Measurements from ENCODE around the gene ADAM12. TPM values are rescaled to one million over a fixed set of nuclear protein-coding genes. Genes with fewer than 3 reads are reported as not detected.

The ADAM12 gene
- total RNA-seq, 1 experiment from 2014 or later = not detected

DNA sequence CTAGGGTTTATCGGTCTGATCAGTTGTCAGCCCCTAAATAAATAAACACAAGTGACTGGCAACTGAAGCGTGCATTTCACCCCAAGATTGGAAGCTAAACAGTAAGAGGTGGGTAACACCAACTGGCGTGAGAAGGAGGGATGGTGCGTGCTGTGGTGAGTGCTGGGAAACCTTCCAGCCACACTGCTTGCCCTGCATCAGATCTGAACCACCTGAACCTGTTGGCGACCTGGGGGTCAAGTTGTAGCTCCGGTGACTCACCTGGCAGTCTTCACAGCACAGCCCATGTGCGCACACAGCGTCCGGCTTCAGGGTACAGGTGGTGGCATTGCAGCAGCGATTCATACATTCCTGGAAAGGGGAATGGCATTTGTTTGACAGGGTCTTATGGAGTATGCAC is 321.8 kb downstream of the ADAM12 start:
- no peak for DNase-seq
- Histone ChIP-seq H3K4me1 (ENCODE audit: low read length) (no peaks in the 10 kb centered on the region), H3K9ac (ENCODE audit: low read length) (no peak overlapping the region), H3K79me2 (ENCODE audit: low read length) (no peaks in the 10 kb centered on the region), H3K36me3 (ENCODE audit: insufficient read depth, low read length) (no peaks in the 10 kb centered on the region), H4K20me1 (ENCODE audit: insufficient read depth, low read depth, low read length) (no peaks in the 10 kb centered on the region), H2AFZ (ENCODE audit: low read length) (no peak overlapping the region), H3K4me2 (ENCODE audit: low read depth, low read length, poor library complexity, severe bottlenecking) (no peak overlapping the region), H3K9me2 (replicated peaks; ENCODE audit: insufficient read depth, low read length) (no peaks in the 10 kb centered on the region), H3K27ac (ENCODE audit: low read length) (no peak overlapping the region), H3K4me3 (ENCODE audit: low read length) (no peak overlapping the region), H3K9me3 (ENCODE audit: low read length) (no peaks in the 10 kb centered on the region), H3K27me3 (ENCODE audit: low read length) (no peaks in the 10 kb centered on the region)

DNA sequence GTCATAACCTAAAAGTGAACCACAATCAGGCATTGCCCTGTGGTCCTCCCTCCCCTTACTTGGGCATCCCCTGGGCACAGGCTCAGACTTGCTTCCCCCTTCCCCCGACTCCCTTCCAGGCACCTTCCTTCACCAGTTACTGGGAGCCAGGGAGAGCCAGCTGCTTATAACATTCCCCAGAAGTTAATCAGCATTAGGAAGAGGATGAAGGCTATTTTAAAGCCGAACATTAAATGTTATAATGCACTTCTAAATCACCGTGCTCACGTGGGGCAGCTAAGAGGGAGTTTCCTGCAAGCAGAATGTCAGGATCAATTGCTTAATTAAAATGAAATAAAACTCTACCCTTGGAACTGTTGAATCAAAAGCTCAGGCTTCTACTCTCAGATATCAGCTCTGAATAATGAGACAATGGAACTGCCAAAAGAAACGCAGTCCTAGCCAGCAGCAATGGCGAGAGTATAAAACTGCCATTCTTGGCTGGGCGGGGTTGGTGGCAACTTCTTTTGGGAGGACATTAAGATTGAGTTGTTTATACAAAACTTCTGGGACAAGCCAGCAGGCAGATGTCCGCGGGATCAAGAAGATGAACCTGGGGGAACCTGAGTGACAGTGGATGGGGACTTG is 322.4 kb downstream of the ADAM12 start:
- H4K20me1 ChIP-seq (ENCODE audit: insufficient read depth, low read depth, low read length) = no peaks in the 10 kb centered on the region
- H3K9me2 ChIP-seq (replicated peaks; ENCODE audit: insufficient read depth, low read length) = no peaks in the 10 kb centered on the region
- no peak overlapping the region for H3K4me2 ChIP-seq (ENCODE audit: low read depth, low read length, poor library complexity, severe bottlenecking)
- no peaks in the 10 kb centered on the region for H3K27me3 ChIP-seq (ENCODE audit: low read length)
- H3K9ac ChIP-seq (ENCODE audit: low read length) = no peak overlapping the region
- no peak for DNase-seq
- H3K36me3 ChIP-seq (ENCODE audit: insufficient read depth, low read length) = no peaks in the 10 kb centered on the region
- no peak overlapping the region for H3K4me3 ChIP-seq (ENCODE audit: low read length)
- no peaks in the 10 kb centered on the region for H3K4me1 ChIP-seq (ENCODE audit: low read length)
- no peaks in the 10 kb centered on the region for H3K79me2 ChIP-seq (ENCODE audit: low read length)
- no peak overlapping the region for H3K27ac ChIP-seq (ENCODE audit: low read length)
- no peaks in the 10 kb centered on the region for H3K9me3 ChIP-seq (ENCODE audit: low read length)
- no peak overlapping the region for H2AFZ ChIP-seq (ENCODE audit: low read length)

DNA sequence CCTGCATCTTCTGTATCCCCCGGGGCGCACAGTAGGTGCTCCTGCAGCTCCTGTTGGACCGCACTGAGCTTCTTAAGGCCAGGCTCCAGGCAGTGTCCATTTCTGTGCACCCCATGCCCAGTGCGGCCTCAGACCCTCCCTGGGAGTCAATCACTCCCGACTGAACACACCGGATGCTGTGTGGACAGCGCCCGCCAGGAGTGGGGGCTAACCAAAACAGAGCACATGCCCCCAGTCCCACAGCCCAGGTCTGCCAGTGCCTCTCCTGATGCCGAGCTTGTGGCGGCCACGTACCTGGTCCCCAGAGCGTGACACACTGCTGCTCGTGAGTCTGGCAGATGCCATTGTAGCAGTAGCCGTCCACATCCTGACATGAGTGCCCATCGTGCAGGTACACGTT is 323.8 kb downstream of the ADAM12 start:
- Histone ChIP-seq H3K9ac (ENCODE audit: low read length) (no peak overlapping the region), H3K27ac (ENCODE audit: low read length) (no peak overlapping the region), H3K79me2 (ENCODE audit: low read length) (no peaks in the 10 kb centered on the region), H3K9me2 (replicated peaks; ENCODE audit: insufficient read depth, low read length) (no peaks in the 10 kb centered on the region), H3K9me3 (ENCODE audit: low read length) (no peaks in the 10 kb centered on the region), H3K4me3 (ENCODE audit: low read length) (no peak overlapping the region), H4K20me1 (ENCODE audit: insufficient read depth, low read depth, low read length) (no peaks in the 10 kb centered on the region), H2AFZ (ENCODE audit: low read length) (no peak overlapping the region), H3K27me3 (ENCODE audit: low read length) (no peaks in the 10 kb centered on the region), H3K36me3 (ENCODE audit: insufficient read depth, low read length) (no peaks in the 10 kb centered on the region), H3K4me2 (ENCODE audit: low read depth, low read length, poor library complexity, severe bottlenecking) (no peak overlapping the region), H3K4me1 (ENCODE audit: low read length) (no peaks in the 10 kb centered on the region)
- DNase-seq = no peak

DNA sequence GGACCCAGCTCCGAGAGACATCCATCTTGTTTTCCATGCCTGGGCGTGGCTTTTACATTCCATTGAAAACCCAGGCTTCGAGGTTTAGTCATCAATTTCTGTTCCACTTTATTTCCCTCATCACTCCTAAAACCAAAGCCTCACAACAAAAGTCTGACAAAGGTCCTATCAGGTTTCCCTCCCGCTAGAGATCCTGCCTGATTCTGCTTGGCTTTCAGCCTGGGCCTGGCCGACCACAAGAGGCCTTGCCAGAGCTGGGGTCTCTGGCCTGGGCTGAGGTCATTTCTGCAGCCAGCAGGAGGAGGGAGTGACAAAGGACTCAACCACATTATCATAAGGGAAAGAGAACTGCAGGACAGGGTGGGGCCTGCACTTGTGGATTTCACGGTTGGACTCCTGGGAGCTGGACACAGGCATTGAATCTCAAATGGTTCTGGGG is 324.9 kb downstream of the ADAM12 start:
- Histone ChIP-seq H3K4me2 (ENCODE audit: low read depth, low read length, poor library complexity, severe bottlenecking) (no peak overlapping the region), H3K27me3 (ENCODE audit: low read length) (no peaks in the 10 kb centered on the region), H2AFZ (ENCODE audit: low read length) (no peak overlapping the region), H3K36me3 (ENCODE audit: insufficient read depth, low read length) (no peaks in the 10 kb centered on the region), H3K4me3 (ENCODE audit: low read length) (no peak overlapping the region), H3K27ac (ENCODE audit: low read length) (no peak overlapping the region), H4K20me1 (ENCODE audit: insufficient read depth, low read depth, low read length) (no peaks in the 10 kb centered on the region), H3K79me2 (ENCODE audit: low read length) (no peaks in the 10 kb centered on the region), H3K4me1 (ENCODE audit: low read length) (peaks cover 11% of the 10 kb centered on the region), H3K9ac (ENCODE audit: low read length) (no peak overlapping the region), H3K9me2 (replicated peaks; ENCODE audit: insufficient read depth, low read length) (no peaks in the 10 kb centered on the region), H3K9me3 (ENCODE audit: low read length) (no peaks in the 10 kb centered on the region)
- DNase-seq = no peak

DNA sequence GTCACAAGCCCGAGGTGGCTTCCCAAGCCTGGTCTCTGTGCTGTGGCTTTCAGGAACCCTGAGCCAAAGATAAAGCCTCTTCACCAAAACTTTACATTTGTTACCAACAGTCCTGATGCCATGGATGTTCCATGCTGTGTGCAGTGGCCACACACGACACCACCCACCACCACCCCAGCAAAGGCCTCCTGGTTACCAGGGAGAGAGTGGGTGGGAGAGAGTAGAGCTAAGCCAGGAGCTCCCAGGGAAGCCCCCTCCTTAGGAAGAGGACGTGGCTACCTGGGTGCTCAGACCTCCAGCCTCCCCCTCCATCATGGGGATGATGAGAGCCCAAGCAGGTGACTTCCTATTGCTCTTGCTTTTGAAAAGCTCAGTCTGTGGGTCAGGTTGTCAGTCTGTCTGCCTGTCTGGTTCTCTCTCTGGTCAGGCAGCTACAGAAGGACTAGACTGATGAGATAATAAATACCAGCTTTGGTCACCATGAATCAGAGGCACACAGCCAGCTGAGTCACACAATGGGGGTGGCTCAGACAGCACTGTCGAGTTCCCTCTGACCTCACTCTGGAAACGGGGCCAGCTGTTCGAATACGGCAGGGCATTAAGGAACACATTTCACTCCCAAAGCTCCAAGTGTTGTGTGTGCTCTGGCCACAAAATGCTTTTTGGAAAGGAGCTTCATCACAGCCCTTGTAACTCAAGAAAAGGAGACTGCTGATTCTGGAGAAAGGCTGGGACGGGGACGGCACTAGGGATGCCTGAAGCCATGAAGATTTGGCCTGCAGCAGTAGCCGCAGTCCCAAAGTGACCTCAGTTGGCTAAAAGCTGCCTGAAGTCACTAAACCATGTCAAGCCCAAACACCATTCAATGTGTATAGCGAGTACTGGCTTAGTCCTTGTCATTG is 325.9 kb downstream of the ADAM12 start:
- Histone ChIP-seq H3K9me3 (ENCODE audit: low read length) (no peaks in the 10 kb centered on the region), H3K79me2 (ENCODE audit: low read length) (no peaks in the 10 kb centered on the region), H3K9ac (ENCODE audit: low read length) (no peak overlapping the region), H3K4me2 (ENCODE audit: low read depth, low read length, poor library complexity, severe bottlenecking) (no peak overlapping the region), H4K20me1 (ENCODE audit: insufficient read depth, low read depth, low read length) (no peaks in the 10 kb centered on the region), H3K4me3 (ENCODE audit: low read length) (no peak overlapping the region), H2AFZ (ENCODE audit: low read length) (no peak overlapping the region), H3K36me3 (ENCODE audit: insufficient read depth, low read length) (no peaks in the 10 kb centered on the region), H3K4me1 (ENCODE audit: low read length) (peaks cover 12% of the 10 kb centered on the region), H3K27ac (ENCODE audit: low read length) (no peak overlapping the region), H3K27me3 (ENCODE audit: low read length) (no peaks in the 10 kb centered on the region), H3K9me2 (replicated peaks; ENCODE audit: insufficient read depth, low read length) (no peaks in the 10 kb centered on the region)
- DNase-seq = no peak

DNA sequence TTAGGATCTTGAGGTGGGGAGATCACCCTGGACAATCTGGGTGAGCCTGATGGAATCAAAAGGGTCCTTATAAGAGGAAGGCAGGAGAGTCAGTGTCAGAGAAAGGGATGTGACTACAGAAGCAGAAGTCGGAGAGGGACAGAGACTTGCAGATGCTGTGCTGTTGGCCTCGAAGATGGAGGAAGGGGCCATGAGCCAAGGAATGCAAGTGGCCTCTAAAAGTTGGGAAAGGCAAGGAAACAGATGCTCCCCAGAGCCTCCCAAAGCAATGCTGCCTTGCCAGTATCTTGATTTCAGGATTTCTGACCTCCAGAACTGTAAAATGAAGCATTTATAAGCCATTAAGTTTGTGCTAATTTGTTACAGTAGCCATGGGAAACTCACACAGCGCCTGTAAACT is 326.8 kb downstream of the ADAM12 start:
- H3K27ac ChIP-seq (ENCODE audit: low read length) = no peak overlapping the region
- H3K79me2 ChIP-seq (ENCODE audit: low read length) = no peaks in the 10 kb centered on the region
- H3K4me2 ChIP-seq (ENCODE audit: low read depth, low read length, poor library complexity, severe bottlenecking) = no peak overlapping the region
- H3K9me2 ChIP-seq (replicated peaks; ENCODE audit: insufficient read depth, low read length) = no peaks in the 10 kb centered on the region
- H4K20me1 ChIP-seq (ENCODE audit: insufficient read depth, low read depth, low read length) = no peaks in the 10 kb centered on the region
- H3K9me3 ChIP-seq (ENCODE audit: low read length) = no peaks in the 10 kb centered on the region
- no peak for DNase-seq
- no peak overlapping the region for H2AFZ ChIP-seq (ENCODE audit: low read length)
- H3K36me3 ChIP-seq (ENCODE audit: insufficient read depth, low read length) = no peaks in the 10 kb centered on the region
- no peak overlapping the region for H3K9ac ChIP-seq (ENCODE audit: low read length)
- H3K27me3 ChIP-seq (ENCODE audit: low read length) = no peaks in the 10 kb centered on the region
- no peak overlapping the region for H3K4me3 ChIP-seq (ENCODE audit: low read length)
- peaks cover 12% of the 10 kb centered on the region for H3K4me1 ChIP-seq (ENCODE audit: low read length)

DNA sequence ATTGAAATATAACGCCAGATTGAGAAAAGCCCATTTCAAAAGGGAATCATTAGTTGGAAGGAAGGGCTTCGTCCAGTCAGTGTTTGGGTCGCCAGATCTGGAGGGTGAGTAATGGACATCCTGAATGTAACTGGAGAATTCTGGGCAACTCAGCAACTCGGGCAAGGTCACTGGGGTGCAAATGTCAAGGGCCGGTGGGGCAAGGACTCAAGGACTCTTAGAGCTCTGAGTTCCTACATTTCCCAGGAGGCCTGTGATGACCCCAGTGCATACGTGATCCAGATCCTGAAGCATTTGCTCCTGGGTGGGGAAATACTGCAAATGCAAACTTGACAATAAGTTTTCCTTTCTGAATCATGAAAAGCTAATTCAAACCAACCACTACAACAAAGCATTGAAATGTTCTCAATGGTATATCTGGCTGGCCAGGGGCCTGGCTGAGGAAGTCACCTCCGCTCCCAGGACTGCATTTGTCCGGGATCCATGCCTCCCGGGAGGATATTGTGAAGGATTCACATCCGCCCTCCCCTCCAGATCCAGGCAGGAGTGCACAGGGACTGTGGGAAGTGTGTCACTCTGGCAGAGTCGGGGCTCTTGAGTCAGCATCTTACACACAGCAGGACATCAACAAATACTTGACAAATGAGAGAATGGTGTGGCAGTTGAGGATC is 327.9 kb downstream of the ADAM12 start:
- H3K4me3 ChIP-seq (ENCODE audit: low read length) = no peak overlapping the region
- no peaks in the 10 kb centered on the region for H3K36me3 ChIP-seq (ENCODE audit: insufficient read depth, low read length)
- no peaks in the 10 kb centered on the region for H3K27me3 ChIP-seq (ENCODE audit: low read length)
- no peaks in the 10 kb centered on the region for H3K9me3 ChIP-seq (ENCODE audit: low read length)
- H2AFZ ChIP-seq (ENCODE audit: low read length) = no peak overlapping the region
- H3K4me1 ChIP-seq (ENCODE audit: low read length) = peaks cover 12% of the 10 kb centered on the region
- no peak for DNase-seq
- H3K27ac ChIP-seq (ENCODE audit: low read length) = no peak overlapping the region
- no peak overlapping the region for H3K4me2 ChIP-seq (ENCODE audit: low read depth, low read length, poor library complexity, severe bottlenecking)
- no peak overlapping the region for H3K9ac ChIP-seq (ENCODE audit: low read length)
- no peaks in the 10 kb centered on the region for H4K20me1 ChIP-seq (ENCODE audit: insufficient read depth, low read depth, low read length)
- H3K9me2 ChIP-seq (replicated peaks; ENCODE audit: insufficient read depth, low read length) = no peaks in the 10 kb centered on the region
- H3K79me2 ChIP-seq (ENCODE audit: low read length) = no peaks in the 10 kb centered on the region
